Mesodermal cell (in vitro differentiated cells): ENCODE measurements around the gene MBNL3.
"Not testable (repeated sequence)": the region's sequence is repeated elsewhere in the genome, so short reads cannot be mapped to it uniquely, and the experiment has no call there.

Experiments
- H3K27ac ChIP-seq: 2 replicates; pipeline ENCODE4 v1.7.0; 2013; ENCODE audit warnings: mild to moderate bottlenecking, low read depth, low read length, moderate library complexity; ENCODE audit not compliant: severe bottlenecking
- H3K36me3 ChIP-seq: 2 replicates; pipeline ENCODE4 v1.7.1; 2013; ENCODE audit warnings: mild to moderate bottlenecking, low read length, moderate library complexity; ENCODE audit not compliant: control insufficient read depth, insufficient read depth
- H3K4me1 ChIP-seq: one replicate; pipeline ENCODE4 v1.7.1; 2013; ENCODE audit warnings: mild to moderate bottlenecking, low read length; ENCODE audit not compliant: insufficient read depth, control insufficient read depth, poor library complexity, severe bottlenecking
- H3K4me3 ChIP-seq: 2 replicates; pipeline ENCODE4 v1.7.0; 2013; ENCODE audit warnings: low read length, control low read depth, mild to moderate bottlenecking; ENCODE audit not compliant: insufficient read depth, poor library complexity, severe bottlenecking; ENCODE audit errors: extremely low read depth
- H3K9me3 ChIP-seq: 2 replicates; pipeline ENCODE4 v1.7.1; 2013; ENCODE audit warnings: mild to moderate bottlenecking, low read length, moderate library complexity; ENCODE audit not compliant: control insufficient read depth
- WGBS, 2 experiments: methylation state at CpG; one replicate each; pipeline ENCODE4 v1.1.5; 2013; ENCODE audit warnings: missing lambda C conversion rate in 2 of 2; ENCODE audit not compliant: insufficient coverage in 2 of 2; 5-methylcytosine and 5-hydroxymethylcytosine counted together

Gene MBNL3

DNA sequence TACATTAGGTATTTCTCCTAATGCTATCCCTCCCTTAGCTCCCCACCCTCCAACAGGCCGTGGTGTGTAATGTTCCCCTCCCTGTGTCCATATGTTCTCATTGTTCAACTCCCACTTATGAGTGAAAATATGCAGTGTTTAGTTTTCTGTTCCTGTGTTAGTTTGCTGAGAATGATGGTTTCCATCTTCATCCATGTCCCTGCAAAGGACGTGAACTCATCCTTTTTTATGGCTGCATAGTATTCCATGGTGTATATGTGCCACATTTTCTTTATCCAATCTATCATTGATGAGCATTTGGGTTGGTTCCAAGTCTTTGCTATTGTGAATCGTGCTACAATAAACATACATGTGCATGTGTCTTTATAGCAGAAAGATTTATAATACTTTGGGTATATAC is 42.9 kb downstream of the MBNL3 start:
- H3K36me3 ChIP-seq, H3K4me1 ChIP-seq, H3K27ac ChIP-seq, H3K9me3 ChIP-seq, H3K4me3 ChIP-seq: not testable (repeated sequence)
- WGBS, 2 experiments, result no CpG with 5 or more reads among the region's 3 CpGs

DNA sequence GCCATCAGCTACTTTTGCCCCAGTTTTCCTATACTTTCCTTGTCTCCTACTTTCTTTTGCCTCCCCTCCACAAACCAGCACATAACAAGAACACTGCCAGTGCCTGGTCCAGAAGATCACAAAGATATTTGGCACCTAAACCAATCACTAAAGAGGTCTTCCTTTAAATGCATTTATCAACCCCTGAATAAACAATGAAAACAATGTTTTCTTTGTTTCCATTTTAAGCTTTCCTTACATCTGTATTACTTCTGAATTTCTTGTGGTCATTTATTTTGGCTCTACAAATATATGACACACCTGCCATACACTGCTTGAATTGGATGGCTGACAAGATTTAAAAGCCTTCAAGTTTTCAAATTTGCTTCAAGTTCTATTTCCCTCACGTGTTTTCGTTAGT is 43.9 kb downstream of the MBNL3 start:
- Histone ChIP-seq H3K4me1 (no peaks in the 10 kb centered on the region), H3K4me3 (no peak overlapping the region), H3K9me3 (no peaks in the 10 kb centered on the region), H3K27ac (no peak overlapping the region), H3K36me3 (no peaks in the 10 kb centered on the region)
- 80 to 100% methylated on average over 1 to 2 of the region's 2 CpGs for WGBS, 2 experiments

DNA sequence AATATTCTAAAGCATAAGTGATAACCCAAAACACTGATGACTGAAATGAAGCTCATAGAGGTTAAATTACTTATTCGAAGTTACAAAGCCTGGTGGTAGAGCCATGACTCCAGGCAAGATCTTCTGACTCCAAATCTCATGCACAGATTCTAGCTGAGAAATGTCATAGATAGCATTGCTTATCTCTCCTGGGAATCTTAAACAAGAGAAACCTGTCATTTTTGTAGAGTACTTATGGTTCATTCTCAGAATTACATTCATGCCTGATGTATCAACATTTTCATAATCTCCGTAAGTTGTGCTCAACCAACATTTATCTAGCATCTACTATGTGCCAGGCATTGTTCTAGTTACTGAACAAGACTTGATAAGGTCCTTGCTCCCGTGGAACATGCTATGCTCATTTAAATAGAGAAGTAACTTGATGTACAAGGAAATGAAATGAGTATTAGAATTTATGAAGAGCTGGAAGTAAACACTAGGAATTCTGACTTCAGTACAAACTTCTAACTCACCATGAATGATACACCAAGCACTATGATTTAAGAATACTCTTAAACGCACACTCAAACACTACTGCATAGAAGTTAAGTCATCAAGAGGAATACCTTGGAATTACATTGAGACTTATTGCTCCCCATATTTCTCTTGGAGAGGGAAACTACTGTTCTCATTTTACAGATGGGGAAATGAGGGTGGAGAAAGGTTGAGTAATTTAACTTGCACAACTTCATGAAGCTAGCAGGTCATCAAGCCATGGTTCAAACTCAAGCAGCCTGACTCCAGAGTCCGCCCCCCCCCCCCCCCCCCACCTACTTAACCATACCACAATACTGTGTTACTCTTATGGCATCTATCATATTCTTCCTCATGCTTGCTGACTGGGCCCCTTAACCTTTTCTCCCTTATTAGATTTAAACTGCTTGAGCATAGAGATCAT is 45.4 kb downstream of the MBNL3 start:
- no peak overlapping the region for H3K4me3 ChIP-seq
- WGBS, 2 experiments, result 86 to 100% methylated on average over 1 of the region's 5 CpGs
- H3K4me1 ChIP-seq, result no peaks in the 10 kb centered on the region
- H3K9me3 ChIP-seq, result no peaks in the 10 kb centered on the region
- no peaks in the 10 kb centered on the region for H3K36me3 ChIP-seq
- no peak overlapping the region for H3K27ac ChIP-seq

DNA sequence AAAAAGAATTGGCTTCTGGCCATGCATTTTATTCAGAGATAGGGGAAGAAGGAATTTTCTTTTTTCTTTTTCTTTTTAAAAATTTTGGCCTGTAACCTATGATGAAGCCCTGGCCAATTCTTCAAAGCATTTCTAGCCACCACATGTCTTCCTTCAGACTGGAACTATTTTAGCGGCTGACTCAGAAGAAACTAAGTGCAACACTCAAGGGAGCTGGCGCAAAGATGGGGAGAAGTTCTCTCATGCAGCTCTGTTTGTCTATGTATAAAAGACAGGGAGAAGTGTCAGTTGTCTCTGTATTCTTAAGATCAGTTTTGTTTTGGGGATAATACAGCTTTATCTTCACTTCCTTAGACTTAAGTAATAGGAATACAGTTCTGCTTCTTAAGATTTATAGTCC is 46.1 kb downstream of the MBNL3 start:
- H3K9me3 ChIP-seq, result no peaks in the 10 kb centered on the region
- no peak overlapping the region for H3K4me3 ChIP-seq
- H3K36me3 ChIP-seq, result no peaks in the 10 kb centered on the region
- no CpG with 5 or more reads among the region's 2 CpGs for WGBS, 2 experiments
- no peaks in the 10 kb centered on the region for H3K4me1 ChIP-seq
- H3K27ac ChIP-seq, result no peak overlapping the region

DNA sequence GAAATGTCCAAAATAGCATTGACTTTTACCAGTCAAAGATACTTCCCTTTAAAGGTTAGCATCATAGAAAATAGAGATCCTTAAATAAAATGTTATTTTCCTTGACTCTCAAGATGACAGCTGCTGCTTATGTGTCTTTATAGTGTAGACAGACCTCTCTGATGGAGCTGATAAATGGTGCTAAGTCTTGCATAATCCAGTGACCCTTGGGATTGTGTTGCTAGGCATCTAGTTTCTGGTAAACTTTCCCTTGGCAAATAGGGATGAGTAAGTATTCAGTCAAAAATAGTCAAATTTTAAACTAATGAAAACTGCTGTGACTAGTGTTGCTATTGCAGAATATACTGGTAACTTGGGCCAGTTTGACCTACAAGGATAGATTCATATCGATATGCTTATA is 53.6 kb downstream of the MBNL3 start:
- Histone ChIP-seq H3K36me3 (no peaks in the 10 kb centered on the region), H3K27ac (no peak overlapping the region), H3K9me3 (no peaks in the 10 kb centered on the region), H3K4me1 (no peaks in the 10 kb centered on the region), H3K4me3 (no peak overlapping the region)
- no CpG with 5 or more reads among the region's 1 CpG for WGBS, 2 experiments

DNA sequence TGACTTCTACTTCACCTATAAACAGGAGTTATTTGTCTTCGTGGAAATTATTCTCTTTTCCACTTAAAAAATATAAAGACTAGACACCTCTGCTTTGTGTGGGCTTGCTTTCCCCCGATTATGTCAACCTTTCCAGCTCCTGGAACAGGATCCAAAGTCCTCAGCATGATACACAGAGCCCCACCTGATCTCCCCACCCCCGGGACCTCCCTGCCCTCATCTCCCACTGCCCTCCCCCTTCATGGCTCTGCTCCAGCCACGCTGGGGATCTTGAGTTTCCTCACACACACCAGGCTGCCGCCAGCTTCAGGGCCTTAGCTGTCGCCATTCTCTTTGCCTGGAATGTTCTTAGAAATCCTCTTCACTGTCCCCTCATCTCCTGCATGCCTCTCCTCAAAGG is 55.3 kb downstream of the MBNL3 start:
- 60% methylated on average over 2 of the region's 6 CpGs; no CpG with 5 or more reads in 1 of the 2 experiments for WGBS, 2 experiments
- no peak overlapping the region for H3K27ac ChIP-seq
- H3K9me3 ChIP-seq, result no peaks in the 10 kb centered on the region
- no peak overlapping the region for H3K4me3 ChIP-seq
- H3K36me3 ChIP-seq, result no peaks in the 10 kb centered on the region
- no peaks in the 10 kb centered on the region for H3K4me1 ChIP-seq

DNA sequence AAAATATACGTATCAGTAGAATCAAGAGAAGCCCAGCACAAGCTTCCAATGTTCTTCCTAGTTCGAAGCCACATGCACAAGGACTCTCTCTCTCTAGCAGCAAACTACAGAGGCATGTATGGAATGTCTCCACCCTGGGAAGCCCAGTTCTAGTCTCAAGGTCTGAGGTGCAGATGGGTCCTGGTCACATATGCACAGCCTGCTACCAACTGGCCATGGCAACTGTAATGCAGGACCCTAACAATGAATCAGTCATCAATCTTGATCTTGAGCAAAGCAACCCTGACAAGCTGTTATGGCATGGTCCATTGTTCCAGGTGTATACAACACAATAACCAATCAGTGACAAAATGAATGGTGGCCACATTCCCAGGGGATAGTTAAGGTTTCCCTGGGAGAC is 55.8 kb downstream of the MBNL3 start:
- no peak overlapping the region for H3K27ac ChIP-seq
- H3K4me3 ChIP-seq, result no peak overlapping the region
- 80% methylated on average over 1 of the region's 2 CpGs; no CpG with 5 or more reads in 1 of the 2 experiments for WGBS, 2 experiments
- no peaks in the 10 kb centered on the region for H3K36me3 ChIP-seq
- no peaks in the 10 kb centered on the region for H3K9me3 ChIP-seq
- no peaks in the 10 kb centered on the region for H3K4me1 ChIP-seq

DNA sequence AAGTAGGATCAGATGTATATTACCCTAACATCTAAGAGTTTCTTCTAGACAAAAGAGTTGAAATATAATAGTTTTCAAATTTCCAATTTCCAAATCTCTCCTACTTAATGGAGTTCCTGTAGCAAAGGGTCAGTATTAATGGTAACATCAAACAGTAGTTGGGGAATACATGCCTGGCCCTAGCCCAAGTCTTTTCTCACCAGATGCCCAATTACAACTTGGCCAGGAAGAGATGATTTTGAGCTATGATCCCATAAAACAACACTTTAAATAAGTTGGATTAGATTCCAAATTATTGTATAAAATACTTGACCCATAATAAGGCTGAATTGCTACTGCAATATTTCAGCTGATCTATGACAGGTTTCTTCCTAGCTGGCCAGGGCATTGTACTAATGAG is 59.9 kb downstream of the MBNL3 start:
- H3K27ac ChIP-seq, result no peak overlapping the region

DNA sequence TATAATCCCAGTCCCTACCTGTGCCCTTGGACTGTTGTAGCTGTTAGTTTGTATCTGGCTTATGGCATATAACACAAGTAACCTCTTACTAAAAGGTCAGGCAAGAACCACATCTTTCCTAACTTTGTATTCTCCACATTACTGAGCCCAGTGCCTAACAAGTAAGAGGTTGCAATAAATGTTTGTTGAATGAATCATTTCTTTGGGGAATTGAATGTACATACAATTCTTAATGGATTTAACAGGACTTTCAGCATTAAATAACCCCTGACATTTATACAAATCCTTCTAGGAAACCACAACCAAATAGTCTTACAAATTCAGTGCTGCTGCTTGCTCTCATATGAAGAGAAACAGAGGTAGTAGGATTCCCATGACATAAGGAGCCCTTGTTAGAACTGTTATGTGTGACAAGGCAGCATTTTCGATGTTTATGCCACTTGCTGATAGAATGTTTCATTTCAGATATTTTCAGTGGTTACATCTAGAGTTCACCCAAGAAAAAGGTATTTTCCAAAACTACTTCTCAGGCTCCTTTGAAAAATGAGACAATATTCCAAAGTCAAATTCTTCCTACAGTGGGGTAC is 62.0 kb downstream of the MBNL3 start:
- Histone ChIP-seq H3K36me3 (no peaks in the 10 kb centered on the region), H3K4me3 (no peak overlapping the region), H3K4me1 (no peaks in the 10 kb centered on the region), H3K27ac (no peak overlapping the region), H3K9me3 (no peaks in the 10 kb centered on the region)
- no CpG with 5 or more reads among the region's 1 CpG for WGBS, 2 experiments

More for the DNA sequence above, 59.9 kb downstream of the MBNL3 start:
- H3K4me1 ChIP-seq, result no peaks in the 10 kb centered on the region
- H3K4me3 ChIP-seq, result no peak overlapping the region
- no peaks in the 10 kb centered on the region for H3K9me3 ChIP-seq
- H3K36me3 ChIP-seq, result no peaks in the 10 kb centered on the region

DNA sequence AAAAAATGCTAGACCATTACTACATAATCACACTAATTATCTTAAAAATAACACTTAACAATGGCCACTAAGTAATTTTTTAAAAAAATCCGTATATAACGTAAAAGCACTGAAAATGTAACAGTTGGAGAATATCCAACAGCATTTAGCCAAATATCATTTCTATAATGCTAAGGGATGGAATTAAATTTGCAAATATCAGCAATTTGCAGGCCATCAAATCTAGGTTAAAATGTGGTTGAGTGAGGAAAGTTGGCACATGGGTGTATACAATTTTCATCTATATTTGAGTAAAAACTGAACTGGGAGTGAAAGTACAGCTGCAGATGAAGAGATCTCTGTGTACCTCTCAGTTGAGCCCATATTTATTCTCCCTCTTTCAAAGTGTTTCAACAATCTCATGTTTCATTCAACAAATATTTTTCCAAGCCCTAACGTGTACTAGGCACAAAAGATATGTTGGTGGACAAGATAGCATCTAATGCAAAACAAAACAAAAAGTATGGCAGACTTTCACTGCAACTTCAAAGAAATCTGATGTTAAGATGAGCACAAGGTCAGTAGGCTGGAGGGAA is 63.0 kb downstream of the MBNL3 start:
- Histone ChIP-seq H3K4me1 (no peaks in the 10 kb centered on the region), H3K4me3 (no peak overlapping the region), H3K36me3 (no peaks in the 10 kb centered on the region), H3K9me3 (no peaks in the 10 kb centered on the region), H3K27ac (no peak overlapping the region)
- no CpG with 5 or more reads among the region's 3 CpGs for WGBS, 2 experiments

DNA sequence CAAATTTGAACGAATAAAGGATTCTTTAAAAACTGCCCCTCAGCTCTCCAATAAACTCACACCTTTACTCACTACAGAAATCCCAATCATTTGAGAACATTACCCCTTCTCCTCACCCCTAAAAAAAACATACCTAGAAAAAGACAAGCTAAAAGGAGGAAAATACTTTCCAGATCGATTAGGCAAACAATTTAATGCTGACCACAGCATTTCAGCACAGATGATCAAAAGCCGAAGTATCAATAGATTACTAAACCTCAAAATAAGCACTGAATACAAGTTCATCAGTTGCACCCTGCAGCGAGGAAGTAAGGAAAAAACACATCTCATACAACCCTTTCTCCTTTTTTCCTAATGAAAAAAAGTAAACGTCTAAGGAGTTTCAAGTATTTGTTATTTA is 65.5 kb downstream of the MBNL3 start:
- 81 to 100% methylated on average over 2 to 3 of the region's 5 CpGs for WGBS, 2 experiments
- no peaks in the 10 kb centered on the region for H3K4me1 ChIP-seq
- H3K36me3 ChIP-seq, result no peaks in the 10 kb centered on the region
- no peaks in the 10 kb centered on the region for H3K9me3 ChIP-seq
- H3K27ac ChIP-seq, result no peak overlapping the region
- H3K4me3 ChIP-seq, result no peak overlapping the region
